Inflammatory macrophage treated with lipopolysaccharide for 1 hour (primary cell): ENCODE results near the gene ARHGEF2.
A peak's percentile ranks its signal among the peaks of the same experiment; 100 is the strongest.
"Not testable (repeated sequence)": the region's sequence is repeated elsewhere in the genome, so short reads cannot be mapped to it uniquely, and the experiment has no call there.

Experiments
- DNase-seq, 2 donors: peaks; one replicate each; pipeline ENCODE4 v3.0.0-alpha.2; 2020 to 2022

Gene ARHGEF2

DNA sequence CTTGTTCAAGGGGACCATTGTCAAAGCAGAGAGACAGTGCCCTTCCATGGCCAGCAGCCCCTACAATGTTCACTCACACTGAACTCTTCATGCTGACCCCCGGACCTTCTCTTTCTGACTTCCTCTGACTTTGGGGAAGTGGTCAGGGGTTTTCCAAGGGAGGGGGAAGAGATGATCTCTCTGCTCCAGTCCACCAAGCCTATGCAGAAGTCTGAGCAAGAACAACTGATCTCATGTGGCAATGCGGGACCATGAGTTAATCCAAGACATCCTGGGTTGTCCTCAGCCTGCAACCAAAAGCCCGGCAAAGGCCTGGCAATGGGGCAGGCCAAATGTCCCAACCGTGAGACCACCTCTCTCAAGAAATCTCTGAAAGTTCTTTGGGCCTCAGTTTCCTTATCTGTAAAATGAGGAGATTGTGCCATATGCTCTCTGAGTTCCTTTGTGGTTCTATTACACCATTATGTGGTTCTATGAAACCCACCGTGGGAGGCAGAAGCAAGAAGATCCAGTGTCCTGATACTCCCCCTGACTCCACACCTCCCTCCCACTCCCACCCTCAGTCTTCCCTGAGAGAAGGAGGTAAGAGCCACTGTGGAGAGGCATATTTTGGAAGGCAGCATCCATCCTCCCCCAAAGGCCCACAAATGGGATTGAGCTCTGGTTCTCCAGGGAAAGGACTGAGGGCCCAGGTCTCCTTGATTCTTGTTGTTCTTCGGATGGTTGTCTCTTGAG, 11.8 kb upstream of the ARHGEF2 start:
- peak; percentile 92 to 99 for DNase-seq

GRCh38 chr1:155989242-155990004, 11.1 kb upstream of the ARHGEF2 start:
- DNase-seq: peak; percentile 76 to 89

GRCh38 chr1:155984903-155985645, 6.7 kb upstream of the ARHGEF2 start:
- DNase-seq: not testable (repeated sequence)

GRCh38 chr1:155984341-155984740, 6.0 kb upstream of the ARHGEF2 start:
- no peak for DNase-seq

DNA sequence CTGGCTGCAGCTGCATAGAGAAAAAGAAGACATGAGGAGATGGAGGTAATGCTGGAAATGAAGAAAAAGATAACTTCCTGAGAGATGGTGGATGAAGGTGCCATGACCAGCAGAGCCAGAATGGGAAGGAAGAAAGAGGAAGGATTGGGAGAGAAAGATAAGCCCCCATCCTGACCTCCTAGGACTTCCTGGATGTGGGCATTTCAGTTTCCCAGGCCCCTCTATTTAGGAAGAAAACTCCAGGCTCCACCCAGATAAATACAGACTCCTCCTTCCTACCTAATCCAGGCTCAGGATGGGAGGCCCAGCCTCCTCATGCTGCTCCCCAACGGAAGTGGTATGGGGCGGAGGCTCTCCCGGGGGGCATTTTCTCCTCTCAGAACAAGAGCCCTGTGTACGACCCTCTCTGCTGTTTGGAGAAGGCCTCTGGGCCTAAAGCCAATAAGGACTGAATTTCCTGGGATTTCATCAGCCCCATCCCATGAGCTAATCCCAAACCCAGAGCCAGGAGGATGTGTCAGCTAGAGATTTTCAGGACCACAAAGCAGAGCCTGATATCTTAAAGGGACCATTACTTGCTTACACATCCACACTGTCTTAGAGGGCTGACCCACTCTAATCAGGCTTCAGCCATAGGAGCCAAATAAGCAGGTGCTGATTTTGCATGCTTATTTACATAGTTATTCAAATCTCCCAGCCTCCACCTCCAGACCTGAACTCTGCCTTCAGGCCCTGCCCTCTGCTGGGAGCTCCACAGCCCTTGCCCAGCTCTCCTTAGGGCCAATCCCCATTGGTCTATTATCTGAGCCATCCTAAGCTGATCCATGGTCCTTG, 5.1 kb upstream of the ARHGEF2 start:
- no peak for DNase-seq

DNA sequence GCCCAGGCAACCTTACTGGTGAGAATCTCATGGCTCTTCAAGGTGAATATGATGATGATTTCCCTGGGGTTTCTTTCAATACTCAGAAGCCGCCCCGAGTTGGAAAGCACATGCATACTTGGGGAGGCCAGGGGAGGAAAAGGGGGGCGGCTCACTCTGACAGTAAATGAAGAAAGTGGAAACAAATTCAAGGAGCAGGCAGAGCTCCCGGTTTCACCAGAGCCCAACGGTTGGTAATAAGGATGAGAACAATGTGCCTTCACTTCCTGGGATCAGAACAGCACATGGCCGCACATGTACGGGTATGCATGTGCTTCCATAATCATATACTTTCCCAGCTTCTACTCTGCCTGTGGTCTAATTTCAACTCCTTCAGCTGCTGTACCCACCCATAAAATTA, 3.8 kb upstream of the ARHGEF2 start:
- no peak for DNase-seq

DNA sequence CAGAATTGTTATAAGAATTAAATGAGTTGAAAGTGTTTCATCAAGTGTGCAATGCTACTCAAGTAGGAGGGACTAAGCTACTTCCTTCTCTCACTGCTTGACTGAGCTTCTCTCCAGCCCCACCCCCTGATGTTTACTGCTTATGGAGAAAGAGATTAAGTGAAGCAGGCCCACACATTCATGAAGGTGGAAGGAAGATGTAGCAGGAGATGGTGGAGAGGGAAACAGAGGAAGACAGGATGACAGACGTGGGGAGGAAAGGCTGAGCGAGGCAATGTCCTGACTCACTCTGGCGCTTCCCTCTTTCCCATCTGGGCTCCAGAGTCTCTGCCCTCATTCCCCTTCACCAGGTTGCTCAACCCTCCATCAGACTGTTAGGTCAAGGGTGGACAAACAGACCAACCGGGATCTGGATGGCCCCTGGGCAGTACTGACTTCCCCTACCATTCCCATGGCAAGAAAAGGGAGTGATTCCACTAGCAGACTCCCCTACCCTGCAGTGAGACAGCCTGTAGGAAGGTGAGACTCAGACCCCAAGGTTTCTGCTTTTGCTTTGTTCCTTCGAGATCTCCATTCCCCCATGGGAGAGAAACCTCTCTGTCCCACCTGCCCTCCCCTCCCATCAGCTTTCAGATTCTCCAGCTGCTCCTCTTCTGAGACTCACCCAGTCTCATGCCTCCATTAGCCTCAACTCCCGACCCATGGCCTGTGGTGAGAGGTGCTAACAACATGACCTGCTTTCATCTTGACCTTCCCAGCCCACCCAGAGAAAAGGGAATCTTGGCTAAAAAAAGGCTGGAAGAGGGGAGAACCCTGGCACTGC, 3.1 kb upstream of the ARHGEF2 start:
- peak; percentile 70 to 87 for DNase-seq

GRCh38 chr1:155979597-155980343, 1.4 kb upstream of the ARHGEF2 start:
- DNase-seq: no peak

- peak; percentile 92 to 97 for DNase-seq
These were observed 654 bp upstream of the ARHGEF2 start for GRCh38 chr1:155978973-155979429.

GRCh38 chr1:155977690-155978324, 540 bp downstream of the ARHGEF2 start:
- DNase-seq: peak; percentile 85 to 95

GRCh38 chr1:155976913-155977689, 1.2 kb downstream of the ARHGEF2 start:
- DNase-seq: no peak

- peak; percentile 44 to 49 for DNase-seq
These were observed 2.1 kb downstream of the ARHGEF2 start for GRCh38 chr1:155976062-155976912.

GRCh38 chr1:155975375-155976061, 2.8 kb downstream of the ARHGEF2 start:
- no peak for DNase-seq

GRCh38 chr1:155974208-155975115, 3.9 kb downstream of the ARHGEF2 start:
- no peak for DNase-seq

DNA sequence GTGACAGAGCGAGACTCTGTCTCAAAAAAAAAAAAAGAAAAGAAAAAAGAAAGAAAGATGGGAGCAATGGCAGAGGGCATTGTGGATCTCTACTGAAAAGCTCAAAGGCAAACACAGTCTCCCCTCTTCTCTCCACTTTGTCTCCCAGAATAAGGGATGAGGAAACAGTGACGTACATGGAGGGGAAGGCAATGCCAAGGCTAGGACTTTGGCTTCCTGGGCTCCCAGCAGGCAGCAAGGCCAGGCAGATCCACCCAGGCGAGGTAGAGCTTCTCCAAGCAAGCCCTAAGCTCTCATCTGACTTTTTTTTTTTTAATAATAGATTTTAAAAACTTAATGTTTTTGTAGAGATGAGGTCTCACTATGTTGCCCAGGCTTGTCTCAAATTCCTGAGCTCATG, 4.6 kb downstream of the ARHGEF2 start:
- no peak for DNase-seq

GRCh38 chr1:155971910-155972809, 6.2 kb downstream of the ARHGEF2 start:
- DNase-seq: no peak
